ENCODE results near the gene CEP290. TPM values are rescaled to one million over a fixed set of nuclear protein-coding genes. Genes with fewer than 3 reads are reported as not detected.

The CEP290 gene
- total and polyA plus RNA-seq, 2 experiments from 2014 or later = 17.3 to 25.7 TPM

- TF ChIP-seq CREB1 (CRISPR knock-in tag; IDR thresholded peaks at IDR 0.05; ENCODE audit: low read depth) (no peak), POLR2AphosphoS5 (IDR thresholded peaks at IDR 0.05; ENCODE audit: low read depth) (no peak), ZNF331 (CRISPR knock-in tag; IDR thresholded peaks at IDR 0.05; ENCODE audit: low read depth) (no peak), STAT1 (IDR thresholded peaks at IDR 0.05; ENCODE audit: unreplicated experiment) (no peak), ZNF114 (CRISPR knock-in tag; IDR thresholded peaks at IDR 0.05) (no peak), EZH2phosphoT487 (IDR thresholded peaks at IDR 0.05; ENCODE audit: unreplicated experiment) (no peak), REST (IDR thresholded peaks at IDR 0.05; ENCODE audit: unreplicated experiment) (no peak), ZNF462 (CRISPR knock-in tag; IDR thresholded peaks at IDR 0.05) (no peak), ETS1 (IDR thresholded peaks at IDR 0.05) (no peak), JUNB (IDR thresholded peaks at IDR 0.05; ENCODE audit: unreplicated experiment) (no peak), CTCF (conservative IDR thresholded peaks at IDR 0.05; ENCODE audit: low read depth in 2 of 2) (no peak), EZH2 (IDR thresholded peaks at IDR 0.05; ENCODE audit: low read depth, unreplicated experiment) (no peak), NANOG (IDR thresholded peaks at IDR 0.05; ENCODE audit: borderline replicate concordance) (no peak)
- Histone ChIP-seq H2AFZ (no peak overlapping the region), H3K36me3 (ENCODE audit: insufficient read depth) (no peaks in the 10 kb centered on the region), H3K4me3 (no peak overlapping the region), H3K27me3 (ENCODE audit: insufficient read depth) (no peaks in the 10 kb centered on the region), H3K79me2 (replicated peaks; ENCODE audit: insufficient read depth) (no peaks in the 10 kb centered on the region), H3K9me2 (ENCODE audit: insufficient read depth) (no peaks in the 10 kb centered on the region), H3K27ac (ENCODE audit: low read depth) (no peak overlapping the region), H3F3A (replicated peaks; ENCODE audit: low read depth) (no peaks in the 10 kb centered on the region), H4K20me1 (replicated peaks; ENCODE audit: insufficient read depth) (no peaks in the 10 kb centered on the region), H3K4me1 (ENCODE audit: insufficient read depth) (no peaks in the 10 kb centered on the region), H3K4me2 (no peak overlapping the region)
- Mint-ChIP-seq H3K27me3 (ENCODE audit: insufficient read depth, low read depth, poor library complexity) (no peaks in the 10 kb centered on the region), H3K9me3 (no peaks in the 10 kb centered on the region), H3K27ac (no peak overlapping the region), H3K36me3 (ENCODE audit: low read depth) (no peaks in the 10 kb centered on the region; the same call in 2 of the 3 replicates), H3K4me3 (no peak overlapping the region), H3K4me1 (no peaks in the 10 kb centered on the region)
- ATAC-seq (no peak), DNase-seq (ENCODE audit: low spot score) (no peak)
Observed at GRCh38 chr12:88081247-88081646, 60.6 kb downstream of the CEP290 start.

Measured in GM23338 (cell line).